Activated effector memory CD4-positive, alpha-beta T cell treated with anti-CD3 and anti-CD28 coated beads, Interleukin-2, amount 50 U/mL, for 16 hours (primary cell): ENCODE measurements around the gene ALDH1L1.
"Not testable (repeated sequence)": the region's sequence is repeated elsewhere in the genome, so short reads cannot be mapped to it uniquely, and the experiment has no call there.

ENCODE experiments used
- DNase-seq: peaks from one replicate; pipeline ENCODE4 v3.0.0-alpha.2; 2020

ALDH1L1 gene

DNA sequence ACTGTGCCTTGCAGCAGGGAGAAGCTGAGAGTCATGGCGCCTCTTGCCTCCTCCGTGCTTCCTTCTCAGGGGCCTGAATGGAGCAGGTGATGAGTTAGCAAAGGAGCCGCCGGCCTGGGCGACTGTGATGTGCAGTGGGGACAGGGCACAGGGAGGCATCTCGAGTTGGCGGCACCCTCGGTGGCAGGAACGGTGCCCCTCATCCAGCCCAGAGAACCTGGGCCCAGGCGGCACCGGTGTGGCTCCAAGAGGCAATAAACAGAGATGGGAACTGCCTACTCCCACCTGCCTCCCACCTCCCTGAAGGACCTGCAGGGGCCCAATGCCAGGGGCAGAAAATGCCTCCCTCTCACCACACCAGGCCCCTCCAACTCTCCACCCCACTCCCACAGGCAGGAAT is 102.6 kb downstream of the ALDH1L1 start:
- DNase-seq = no peak

GRCh38 chr3:126076140-126076539 is 104.2 kb downstream of the ALDH1L1 start:
- no peak for DNase-seq

GRCh38 chr3:126070146-126070545 is 110.2 kb downstream of the ALDH1L1 start:
- no peak for DNase-seq

DNA sequence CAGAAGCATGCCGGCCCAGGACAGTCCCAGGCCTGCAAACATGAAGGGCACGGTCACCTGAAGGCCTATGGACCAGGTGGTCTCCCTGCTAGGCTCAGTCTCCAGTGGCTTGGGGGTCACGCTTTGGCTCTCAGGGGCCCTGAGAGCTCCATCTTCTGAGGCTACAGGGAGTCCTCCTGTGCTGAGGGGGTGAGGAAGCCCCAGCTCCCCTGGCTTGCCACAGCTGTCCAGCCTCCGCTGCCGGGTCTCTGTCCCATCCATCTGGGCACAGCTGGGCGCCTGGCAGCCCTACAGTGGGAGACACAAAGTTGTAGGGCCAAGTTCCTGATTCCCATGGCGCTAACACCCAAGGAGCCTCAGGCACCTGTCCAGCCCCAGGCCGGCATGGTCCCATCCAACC is 112.4 kb downstream of the ALDH1L1 start:
- no peak for DNase-seq

DNA sequence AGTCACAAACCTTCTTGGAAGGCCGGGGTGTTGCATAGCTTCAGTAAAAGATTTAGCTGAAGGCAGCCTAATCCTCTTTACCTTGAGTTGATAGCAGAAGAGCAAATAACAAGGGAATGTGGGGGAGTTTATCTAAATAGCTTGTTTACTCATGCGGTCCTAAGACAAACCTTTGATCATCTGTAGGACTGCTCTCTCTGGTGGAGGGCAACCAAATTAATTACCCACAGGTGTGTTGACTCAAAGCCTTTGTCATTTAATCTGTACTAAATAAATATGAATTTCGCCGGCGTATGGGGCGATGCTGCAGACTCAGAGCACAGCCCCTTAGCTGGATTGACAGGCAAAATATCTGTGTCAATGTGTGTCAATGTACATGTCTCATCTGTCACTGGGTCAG is 113.7 kb downstream of the ALDH1L1 start:
- DNase-seq = not testable (repeated sequence)

GRCh38 chr3:126065876-126066275 is 114.5 kb downstream of the ALDH1L1 start:
- no peak for DNase-seq

GRCh38 chr3:126064627-126065258 is 115.6 kb downstream of the ALDH1L1 start:
- DNase-seq = no peak

DNA sequence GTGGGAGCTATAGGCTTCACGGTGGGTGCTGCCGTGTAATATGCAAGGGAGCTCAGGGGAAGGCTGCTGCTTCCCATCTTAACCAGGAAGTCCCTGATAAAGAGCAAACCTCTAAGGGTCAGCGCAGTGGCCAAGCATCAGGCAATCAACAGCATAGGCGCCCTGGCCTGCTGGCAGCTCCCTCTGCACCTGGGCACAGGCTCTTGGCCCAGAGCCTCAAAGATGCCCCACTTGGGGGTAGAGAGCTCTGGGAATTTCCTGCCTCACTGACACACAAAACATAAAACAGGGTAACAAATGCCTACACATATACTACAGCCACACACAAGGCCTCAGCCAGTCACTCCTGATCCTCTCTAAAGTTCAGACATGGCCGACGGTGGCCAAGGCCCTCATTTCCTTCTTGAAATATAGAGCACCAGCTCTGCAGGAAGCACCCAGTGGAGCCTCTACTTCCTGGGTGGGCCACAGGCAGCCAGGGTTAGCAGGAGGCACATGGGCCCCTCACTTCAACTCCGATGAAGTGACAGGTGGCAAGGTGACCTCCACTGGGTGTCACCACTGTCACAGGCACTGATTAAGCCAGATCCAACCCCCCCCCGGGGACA is 116.9 kb downstream of the ALDH1L1 start:
- no peak for DNase-seq

DNA sequence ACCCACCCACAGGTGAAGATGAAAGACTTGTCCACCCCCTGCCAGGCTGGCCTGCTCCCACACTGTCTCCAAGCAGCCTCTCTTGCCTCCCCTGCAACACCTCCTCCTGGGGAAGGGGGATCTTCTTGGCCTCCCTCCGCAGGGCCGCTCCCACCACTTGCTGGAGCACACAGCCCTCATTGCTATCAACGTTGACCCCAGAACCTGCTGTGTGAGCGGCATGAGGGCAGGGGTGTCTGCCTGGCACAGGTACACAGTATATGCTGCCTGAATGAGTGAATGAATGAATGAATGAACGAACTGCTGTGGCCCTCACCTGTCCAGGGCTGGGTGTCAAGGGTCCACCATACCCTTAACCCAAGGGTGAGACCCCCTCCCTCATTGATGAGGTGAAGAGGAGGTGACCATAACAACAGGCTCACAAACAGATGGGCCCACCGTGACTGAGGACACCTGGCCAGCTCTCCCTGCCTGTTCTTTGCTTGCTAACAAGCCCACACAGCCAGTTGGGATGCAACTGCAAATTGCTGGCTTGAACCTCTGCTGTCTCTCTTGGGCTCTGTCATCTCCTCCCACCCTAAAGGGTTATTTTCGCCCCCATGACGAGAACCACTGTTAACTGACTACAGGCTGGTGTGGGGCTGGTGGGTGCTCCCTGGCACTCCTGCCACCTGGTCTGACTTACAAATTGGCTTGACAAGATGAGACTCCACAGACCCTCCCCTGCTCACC is 118.9 kb downstream of the ALDH1L1 start:
- DNase-seq = no peak

- no peak for DNase-seq
Observed at GRCh38 chr3:126060613-126061145, 119.7 kb downstream of the ALDH1L1 start.

GRCh38 chr3:126058666-126059065 is 121.7 kb downstream of the ALDH1L1 start:
- DNase-seq = no peak

GRCh38 chr3:126057936-126058335 is 122.5 kb downstream of the ALDH1L1 start:
- no peak for DNase-seq

GRCh38 chr3:126057501-126057819 is 122.9 kb downstream of the ALDH1L1 start:
- DNase-seq = no peak

GRCh38 chr3:126056681-126057500 is 123.5 kb downstream of the ALDH1L1 start:
- no peak for DNase-seq

GRCh38 chr3:126056088-126056487 is 124.3 kb downstream of the ALDH1L1 start:
- DNase-seq = no peak

DNA sequence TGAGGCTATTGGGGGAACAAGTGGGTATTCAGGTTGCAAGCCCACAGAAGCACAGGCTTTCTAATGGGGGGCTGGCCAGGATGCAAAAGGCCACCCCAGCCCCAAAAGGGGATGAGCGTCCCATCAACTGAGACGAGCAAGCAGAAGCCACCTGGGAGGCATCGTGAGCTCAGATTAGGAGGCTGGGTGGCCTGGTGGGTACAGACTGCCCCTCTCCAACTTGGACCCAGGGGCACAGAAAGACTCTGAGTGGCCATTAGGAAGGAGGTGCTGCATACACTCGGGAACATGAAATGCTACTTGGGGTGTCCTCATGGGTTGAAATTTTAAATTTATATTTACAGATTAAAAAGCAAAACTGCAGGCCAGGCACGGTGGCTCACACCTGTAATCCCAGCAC is 125.5 kb downstream of the ALDH1L1 start:
- DNase-seq = no peak

- DNase-seq = no peak
Observed at GRCh38 chr3:126053949-126054569, 126.3 kb downstream of the ALDH1L1 start.
